Esophagus muscularis mucosa (tissue), 4 donors: Measurements from ENCODE around the gene TMED10. TPM values are rescaled to one million over a fixed set of nuclear protein-coding genes. Genes with fewer than 3 reads are reported as not detected.
"Not testable (repeated sequence)": the region's sequence is repeated elsewhere in the genome, so short reads cannot be mapped to it uniquely, and the experiment has no call there.

ENCODE experiments used
- DNase-seq: peaks from one replicate; pipeline ENCODE4 v3.0.0-alpha.2; 2017; ENCODE audit errors: extremely low spot score
- H3K27ac ChIP-seq, 4 donors: fragments of 200-600 bp; sonication (generic); replicated peaks in 1 of 4; 1 replicate in 3 of 4; 2 replicates in 1 of 4; pipeline ENCODE4 v1.5.1; 2016 to 2019; ENCODE audit warnings: mild to moderate bottlenecking in 1 of 4
- H3K27me3 ChIP-seq, 4 donors: fragments of 200-600 bp; sonication (generic); one replicate each; pipeline versions ENCODE4 v1.5.1 to v1.6.0; 2016 to 2019
- H3K36me3 ChIP-seq, 4 donors: fragments of 200-600 bp; sonication (generic); one replicate each; pipeline ENCODE4 v1.5.1; 2016 to 2019
- H3K4me1 ChIP-seq, 4 donors: fragments of 200-600 bp; sonication (generic); one replicate each; pipeline ENCODE4 v1.5.1; 2016 to 2019
- H3K4me3 ChIP-seq, 4 donors: fragments of 200-600 bp; sonication (generic); 1 replicate in 2 of 4; 2 replicates in 2 of 4; pipeline ENCODE4 v1.5.1; 2016 to 2019; ENCODE audit warnings: mild to moderate bottlenecking in 4 of 4, moderate library complexity in 1 of 4
- H3K9me3 ChIP-seq, 4 donors: fragments of 200-600 bp; sonication (generic); 1 replicate in 3 of 4; 2 replicates in 1 of 4; pipeline ENCODE4 v1.5.1; 2016 to 2019
- CTCF ChIP-seq, 3 experiments: fragments of 200-600 bp in 2 of 3; fragments of 450-650 bp in 1 of 3; sonication (generic) in 2 of 3; IDR thresholded peaks; one replicate each; pipeline ENCODE4 v1.5.1; 2017 to 2019; ENCODE audit warnings: antibody characterized with exemption in 3 of 3, mild to moderate bottlenecking in 2 of 3, moderate library complexity in 1 of 3
- EP300 ChIP-seq: sonication (generic); formaldehyde crosslinking; IDR thresholded peaks from one replicate; pipeline ENCODE4 v1.6.1; 2017; ENCODE audit warnings: antibody characterized with exemption
- POLR2A ChIP-seq: fragments of 450-650 bp; IDR thresholded peaks from one replicate; pipeline ENCODE4 v1.6.1; 2017; ENCODE audit warnings: antibody characterized with exemption, moderate library complexity, mild to moderate bottlenecking, low read depth
- POLR2AphosphoS5 ChIP-seq, 2 donors: sonication (generic); formaldehyde crosslinking; IDR thresholded peaks; one replicate each; pipeline ENCODE4 v1.6.1; 2017; ENCODE audit warnings: antibody characterized with exemption in 2 of 2
- WGBS: methylation state at CpG from one replicate; pipeline ENCODE4 v1.1.5; 2018; 5-methylcytosine and 5-hydroxymethylcytosine counted together
- intact Hi-C: fragments of 100-400 bp; cut with DNase I; formaldehyde crosslinking; loops from one replicate; pipeline ENCODE4 v1.15.1; 2023
- total RNA-seq, 4 donors: library from RNA; depleted of rRNA; stranded (reverse); fragments of >200 nt; gene quantifications; one replicate each; pipeline versions ENCODE4 v1.1.0 to v1.2.1, GENCODE V29; 2016

The TMED10 gene
- total RNA-seq, 4 donors from 2014 or later: 115 to 164 (median 129) TPM

DNA sequence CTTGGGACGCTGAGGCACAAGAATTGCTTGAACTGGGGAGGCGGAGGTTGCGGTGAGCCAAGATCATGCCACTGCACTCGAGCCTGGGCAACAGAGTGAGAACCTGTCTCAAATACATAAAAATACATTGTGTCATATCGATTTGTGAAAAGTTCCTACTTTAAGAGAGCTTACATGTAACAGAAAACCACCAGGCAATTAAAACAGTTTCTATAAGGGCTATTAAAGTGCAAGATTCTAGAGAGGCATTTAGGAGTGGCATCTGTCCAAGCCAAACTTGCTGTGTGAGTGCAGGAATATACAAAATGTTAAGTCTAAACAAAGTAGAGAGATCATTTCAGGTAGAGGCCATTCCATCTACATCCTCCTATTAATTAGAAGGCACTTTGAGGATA lies 47.8 kb downstream of the TMED10 start:
- Histone ChIP-seq H3K27ac (no peak overlapping the region), H3K27me3 (no peaks in the 10 kb centered on the region), H3K9me3 (no peaks in the 10 kb centered on the region), H3K36me3 (peaks cover 0 to 13% (median 12%) of the 10 kb centered on the region in 4 donors), H3K4me1 (peaks cover 21 to 55% (median 47%) of the 10 kb centered on the region in 4 donors), H3K4me3 (no peak overlapping the region)
- TF ChIP-seq POLR2A: no peak
- no peak for TF ChIP-seq CTCF (IDR thresholded peaks at IDR 0.05)
- no peak for TF ChIP-seq EP300
- TF ChIP-seq POLR2AphosphoS5 (IDR thresholded peaks at IDR 0.05): no peak
- DNase-seq: no peak
- intact Hi-C loops: no loop called here
- WGBS: 95% methylated on average over 5 of the region's 5 CpGs

DNA sequence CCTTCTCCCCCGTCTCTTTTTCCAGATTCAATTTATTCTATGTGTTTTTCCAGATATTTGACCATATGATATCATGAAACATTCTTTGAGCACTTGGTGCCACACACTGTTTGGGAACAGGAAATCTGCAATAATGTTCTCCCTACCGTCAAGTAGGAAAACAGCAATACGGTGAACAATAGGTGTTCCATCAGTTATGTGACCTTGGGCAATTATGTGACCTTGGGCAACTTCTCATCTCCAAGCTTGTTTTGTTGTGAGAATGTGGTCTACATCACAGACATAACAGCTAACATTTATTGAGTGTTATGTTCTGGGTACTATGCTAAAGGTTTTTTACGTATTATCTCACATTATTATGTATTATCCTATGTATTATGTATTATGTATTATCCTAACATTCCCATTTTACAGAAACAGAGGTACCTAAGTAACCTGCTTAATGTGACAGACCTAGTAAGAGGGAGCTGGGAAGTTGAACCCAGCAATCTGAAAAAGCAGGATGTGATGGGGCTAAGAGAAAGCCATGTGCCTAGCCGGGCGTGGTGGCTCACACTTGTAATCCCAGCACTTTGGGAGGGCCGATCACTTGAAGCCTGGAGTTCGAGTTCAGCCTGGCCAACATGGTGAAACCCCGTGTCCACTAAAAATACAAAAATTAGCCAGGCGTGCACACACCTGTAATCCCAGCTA lies 48.4 kb downstream of the TMED10 start:
- DNase-seq: no peak
- Histone ChIP-seq H3K9me3 (no peaks in the 10 kb centered on the region), H3K36me3 (peaks cover 0 to 9% (median 7%) of the 10 kb centered on the region in 4 donors), H3K4me3 (peak overlapping the region; percentile 73 to 83 (median 80)), H3K27me3 (no peaks in the 10 kb centered on the region), H3K27ac (peak overlapping the region; percentile 93 to 95 (median 94)), H3K4me1 (peaks cover 21 to 55% (median 48%) of the 10 kb centered on the region in 4 donors)
- 75% methylated on average over 10 of the region's 10 CpGs for whole genome bisulfite sequencing
- intact Hi-C loops: no loop called here
- TF ChIP-seq POLR2A (no peak), EP300 (no peak), CTCF (IDR thresholded peaks at IDR 0.05) (no peak), POLR2AphosphoS5 (IDR thresholded peaks at IDR 0.05) (no peak)

- H3K27ac ChIP-seq: peak overlapping the region; percentile 93 to 95 (median 94)
- WGBS: 45% methylated on average over 16 of the region's 16 CpGs
- peaks cover 21 to 50% (median 43%) of the 10 kb centered on the region in 4 donors for H3K4me1 ChIP-seq
These were observed 49.0 kb downstream of the TMED10 start for GRCh38 chr14:75127474-75127820.

DNA sequence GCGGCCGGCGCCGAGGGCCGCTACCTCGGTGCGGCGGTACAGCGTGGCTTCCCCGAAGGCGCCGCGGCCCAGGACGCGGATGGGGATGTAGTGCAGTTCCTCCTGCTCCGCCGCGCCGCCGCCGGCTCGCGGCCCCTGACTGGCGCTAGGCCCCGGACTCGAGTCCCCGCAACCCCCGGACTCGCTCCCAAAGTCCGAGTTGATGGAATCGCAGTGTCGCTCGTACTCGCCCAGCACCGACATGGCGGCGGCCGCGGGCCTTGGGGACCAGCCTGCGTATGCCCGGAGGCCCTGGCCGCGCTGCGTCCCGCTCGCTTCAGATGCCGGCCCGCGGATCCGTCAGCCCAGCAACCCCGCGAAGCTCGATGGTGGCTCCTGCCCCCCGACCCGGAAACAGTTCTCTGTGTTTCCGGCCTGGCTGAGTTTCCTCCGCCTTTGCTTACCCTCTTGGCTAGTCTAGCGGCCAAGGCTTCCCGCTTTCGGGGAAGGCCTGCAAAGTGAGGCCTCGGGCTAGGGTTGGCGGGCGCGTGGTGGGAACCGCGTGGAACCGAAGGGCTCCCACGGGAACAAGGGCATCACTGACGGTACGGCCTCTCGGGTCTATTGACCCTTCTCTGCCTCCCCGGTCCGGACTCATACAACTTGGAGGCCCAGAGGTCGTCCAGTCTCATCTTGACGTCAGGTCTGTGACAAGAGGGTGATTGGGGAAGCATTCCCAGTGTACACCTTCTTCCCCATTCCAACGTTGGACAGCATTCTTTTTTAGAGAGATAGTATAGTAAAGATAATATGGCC lies 49.5 kb downstream of the TMED10 start, which contains the start of gene NEK9:
Gene NEK9, minus strand, starts transcription at position 370 of the 795 bp plus-strand sequence. Its CDS starts 127 bp downstream, at position 243.
- peaks cover 21 to 45% (median 43%) of the 10 kb centered on the region in 4 donors for H3K4me1 ChIP-seq
- H3K27ac ChIP-seq: peak within 1 kb of the TSS; percentile 93 to 95 (median 94)
- peak; percentile 98 for DNase-seq
- H3K27me3 ChIP-seq: no peaks in the 10 kb centered on the region
- TF ChIP-seq POLR2AphosphoS5 (IDR thresholded peaks at IDR 0.05) (peak; percentile 87 to 95), CTCF (IDR thresholded peaks at IDR 0.05) (no peak), EP300 (no peak), POLR2A (peak; percentile 46)
- H3K36me3 ChIP-seq: peaks cover 0 to 9% (median 6%) of the 10 kb centered on the region in 4 donors
- WGBS: 1% methylated on average over 17 of the region's 76 CpGs
- intact Hi-C loops: no loop called here
- H3K9me3 ChIP-seq: no peaks in the 10 kb centered on the region
- peak within 1 kb of the TSS; percentile 73 to 83 (median 80) for H3K4me3 ChIP-seq

More at GRCh38 chr14:75127474-75127820, 49.0 kb downstream of the TMED10 start:
- DNase-seq, H3K36me3 ChIP-seq, H3K27me3 ChIP-seq, intact Hi-C loops, H3K9me3 ChIP-seq: not testable (repeated sequence)
- H3K4me3 ChIP-seq: peak overlapping the region; percentile 73 to 83 (median 80)

GRCh38 chr14:75126121-75126544 lies 50.3 kb downstream of the TMED10 start:
- Histone ChIP-seq H3K27me3 (no peaks in the 10 kb centered on the region), H3K27ac (peak overlapping the region; percentile 93 to 95 (median 94)), H3K4me3 (peak overlapping the region; percentile 73 to 83 (median 80)), H3K9me3 (no peaks in the 10 kb centered on the region), H3K4me1 (peaks cover 21 to 45% (median 43%) of the 10 kb centered on the region in 4 donors), H3K36me3 (peaks cover 0 to 13% (median 11%) of the 10 kb centered on the region in 4 donors)
- WGBS: 1% methylated on average over 6 of the region's 6 CpGs
- DNase-seq: no peak
- no peak for TF ChIP-seq POLR2A
- no peak for TF ChIP-seq POLR2AphosphoS5 (IDR thresholded peaks at IDR 0.05)
- TF ChIP-seq EP300: no peak
- TF ChIP-seq CTCF (IDR thresholded peaks at IDR 0.05): no peak
- intact Hi-C loops: no loop called here
